Hepatocyte (in vitro differentiated cells): ENCODE results near the gene GMDS.

Source experiments
- EZH2phosphoT487 ChIP-seq: fragments of 200-600 bp; sonication (generic); IDR thresholded peaks from one replicate; pipeline ENCODE4 v1.6.1; 2018; ENCODE audit warnings: antibody characterized with exemption, mild to moderate bottlenecking, low read depth, moderate library complexity; ENCODE audit not compliant: unreplicated experiment, severe bottlenecking
- TF ChIP-seq, protein P1 (sequence below): fragments of 200-600 bp; sonication (generic); IDR thresholded peaks from 2 replicates; pipeline ENCODE4 v1.5.1; 2016; ENCODE audit warnings: antibody characterized with exemption, mild to moderate bottlenecking; ENCODE audit not compliant: poor library complexity

DNA sequence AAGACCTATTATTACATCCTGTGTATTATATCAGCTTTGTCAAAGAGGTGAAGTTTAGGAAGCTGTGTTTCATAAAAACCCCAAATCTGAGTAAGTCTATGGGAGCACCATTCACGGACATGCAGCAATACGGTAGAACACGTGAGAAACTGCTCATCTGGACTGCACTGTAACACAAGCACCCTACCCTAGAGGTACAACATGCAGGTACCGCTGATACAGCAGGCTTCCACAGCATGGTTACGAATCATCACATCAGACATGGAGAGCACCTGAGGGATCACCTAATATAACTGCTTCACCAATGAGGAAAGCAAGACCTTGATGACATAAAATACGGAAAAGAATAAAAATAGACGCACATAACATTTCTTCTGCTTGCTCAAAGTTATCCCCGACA is 96.7 kb downstream of the GMDS start:
- TF ChIP-seq, protein P1, sequence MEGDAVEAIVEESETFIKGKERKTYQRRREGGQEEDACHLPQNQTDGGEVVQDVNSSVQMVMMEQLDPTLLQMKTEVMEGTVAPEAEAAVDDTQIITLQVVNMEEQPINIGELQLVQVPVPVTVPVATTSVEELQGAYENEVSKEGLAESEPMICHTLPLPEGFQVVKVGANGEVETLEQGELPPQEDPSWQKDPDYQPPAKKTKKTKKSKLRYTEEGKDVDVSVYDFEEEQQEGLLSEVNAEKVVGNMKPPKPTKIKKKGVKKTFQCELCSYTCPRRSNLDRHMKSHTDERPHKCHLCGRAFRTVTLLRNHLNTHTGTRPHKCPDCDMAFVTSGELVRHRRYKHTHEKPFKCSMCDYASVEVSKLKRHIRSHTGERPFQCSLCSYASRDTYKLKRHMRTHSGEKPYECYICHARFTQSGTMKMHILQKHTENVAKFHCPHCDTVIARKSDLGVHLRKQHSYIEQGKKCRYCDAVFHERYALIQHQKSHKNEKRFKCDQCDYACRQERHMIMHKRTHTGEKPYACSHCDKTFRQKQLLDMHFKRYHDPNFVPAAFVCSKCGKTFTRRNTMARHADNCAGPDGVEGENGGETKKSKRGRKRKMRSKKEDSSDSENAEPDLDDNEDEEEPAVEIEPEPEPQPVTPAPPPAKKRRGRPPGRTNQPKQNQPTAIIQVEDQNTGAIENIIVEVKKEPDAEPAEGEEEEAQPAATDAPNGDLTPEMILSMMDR = no peak
- TF ChIP-seq EZH2phosphoT487 = no peak
